Stimulated activated naive CD8-positive, alpha-beta T cell treated with anti-CD3 and anti-CD28 coated beads, Interleukin-15, Interleukin-2, amounts not matched to agents 100 U/mL and 50 U/mL, for 24 hours (primary cell): ENCODE results near the gene VTI1A.

ENCODE experiments used
- ATAC-seq: fragments of 150-1000 bp; cut with Tn5 transposase; one replicate; pipeline ENCODE4 v1.10.0; 2021
- DNase-seq: peaks from one replicate; pipeline ENCODE4 v3.0.0; 2021

The VTI1A gene

GRCh38 chr10:112758961-112759360 is 311.9 kb downstream of the VTI1A start:
- ATAC-seq, result no peak
- no peak for DNase-seq

GRCh38 chr10:112759496-112759895 is 312.5 kb downstream of the VTI1A start:
- ATAC-seq, result no peak
- DNase-seq, result no peak

GRCh38 chr10:112761256-112761655 is 314.2 kb downstream of the VTI1A start:
- DNase-seq (no peak), ATAC-seq (no peak)

GRCh38 chr10:112763916-112764520 is 317.0 kb downstream of the VTI1A start:
- ATAC-seq, result no peak
- DNase-seq, result no peak

GRCh38 chr10:112765717-112766235 is 318.8 kb downstream of the VTI1A start:
- DNase-seq (no peak), ATAC-seq (no peak)

GRCh38 chr10:112766636-112767035 is 319.6 kb downstream of the VTI1A start:
- no peak for DNase-seq
- ATAC-seq, result no peak

- ATAC-seq (no peak), DNase-seq (no peak)
These were observed 320.1 kb downstream of the VTI1A start for GRCh38 chr10:112767156-112767555.

- DNase-seq (no peak), ATAC-seq (no peak)
These were observed 321.1 kb downstream of the VTI1A start for GRCh38 chr10:112768121-112768520.

GRCh38 chr10:112769081-112769480 is 322.1 kb downstream of the VTI1A start:
- DNase-seq, result no peak
- ATAC-seq, result no peak

GRCh38 chr10:112769611-112770370 is 322.8 kb downstream of the VTI1A start:
- ATAC-seq (no peak), DNase-seq (no peak)

- ATAC-seq, result no peak
- no peak for DNase-seq
These were observed 324.7 kb downstream of the VTI1A start for GRCh38 chr10:112771733-112772132.

GRCh38 chr10:112773783-112774182 is 326.8 kb downstream of the VTI1A start:
- ATAC-seq (no peak), DNase-seq (no peak)

- no peak for ATAC-seq
- DNase-seq, result no peak
These were observed 327.2 kb downstream of the VTI1A start for GRCh38 chr10:112774210-112774609.

GRCh38 chr10:112774798-112775197 is 327.8 kb downstream of the VTI1A start:
- ATAC-seq (no peak), DNase-seq (no peak)

GRCh38 chr10:112775381-112775780 is 328.4 kb downstream of the VTI1A start:
- no peak for DNase-seq
- ATAC-seq, result no peak

- DNase-seq (no peak), ATAC-seq (no peak)
These were observed 329.1 kb downstream of the VTI1A start for GRCh38 chr10:112775892-112776674.

GRCh38 chr10:112778579-112778978 is 331.6 kb downstream of the VTI1A start:
- DNase-seq (no peak), ATAC-seq (no peak)

- no peak for DNase-seq
- ATAC-seq, result no peak
These were observed 332.2 kb downstream of the VTI1A start for GRCh38 chr10:112779025-112779770.

GRCh38 chr10:112782200-112782907 is 335.3 kb downstream of the VTI1A start:
- DNase-seq, result no peak
- ATAC-seq, result no peak

GRCh38 chr10:112783351-112784021 is 336.5 kb downstream of the VTI1A start:
- no peak for ATAC-seq
- DNase-seq, result no peak

GRCh38 chr10:112784022-112784461 is 337.0 kb downstream of the VTI1A start:
- no peak for DNase-seq
- no peak for ATAC-seq
